HepG2 (cell line): ENCODE data around the gene CA11.

ENCODE experiments used
- CREM ChIP-seq, 2 experiments: sonication (generic) in 1 of 2; formaldehyde crosslinking in 1 of 2; IDR thresholded peaks; 2 replicates each; pipeline versions ENCODE4 v1.4.0 to v1.6.1; 2016 to 2020; ENCODE audit warnings: antibody characterized with exemption in 1 of 2, mild to moderate bottlenecking in 1 of 2, missing genetic modification reagents in 1 of 2
- EP300 ChIP-seq, 3 experiments: sonication (generic) in 1 of 3; formaldehyde crosslinking in 1 of 3; IDR thresholded peaks; 2 replicates each; pipeline versions ENCODE4 v1.5.1 to v1.6.1; 2011 to 2020; ENCODE audit warnings: low read depth in 2 of 3, low read length in 2 of 3, borderline replicate concordance in 1 of 3, improper control_type of control experiment in 1 of 3, mild to moderate bottlenecking in 1 of 3, missing genetic modification reagents in 1 of 3, moderate library complexity in 1 of 3
- FOXA1 ChIP-seq, 2 experiments: fragments of 450-650 bp in 1 of 2; sonication (generic) in 1 of 2; formaldehyde crosslinking in 1 of 2; IDR thresholded peaks; 2 replicates each; pipeline versions ENCODE4 v1.4.0 to v1.6.1; 2016 to 2020; ENCODE audit warnings: missing genetic modification reagents in 1 of 2
- GABPB1 ChIP-seq: IDR thresholded peaks from 2 replicates; pipeline ENCODE4 v1.6.1; 2016; ENCODE audit warnings: mild to moderate bottlenecking, missing genetic modification reagents, moderate library complexity, missing compliant biosample characterization
- POLR2A ChIP-seq, 2 experiments: IDR thresholded peaks; 2 replicates each; pipeline ENCODE4 v1.6.1; 2011; ENCODE audit warnings: low read depth in 2 of 2, low read length in 2 of 2, mild to moderate bottlenecking in 1 of 2, moderate library complexity in 1 of 2; ENCODE audit not compliant: insufficient read depth in 1 of 2
- RAD21 ChIP-seq: fragments of 450-650 bp; formaldehyde crosslinking; IDR thresholded peaks from 2 replicates; pipeline ENCODE4 v1.5.0; 2020; ENCODE audit warnings: mild to moderate bottlenecking
- RXRA ChIP-seq: sonication (generic); formaldehyde crosslinking; IDR thresholded peaks from 2 replicates; pipeline ENCODE4 v1.5.1; 2020; ENCODE audit warnings: missing genetic modification reagents
- TBP ChIP-seq: sonication (generic); formaldehyde crosslinking; IDR thresholded peaks from 2 replicates; pipeline ENCODE4 v1.5.0; 2020; ENCODE audit warnings: missing genetic modification reagents
- ZNF570 ChIP-seq: sonication (generic); formaldehyde crosslinking; IDR thresholded peaks from 2 replicates; pipeline ENCODE4 v1.4.0; 2020; ENCODE audit warnings: mild to moderate bottlenecking, missing genetic modification reagents, borderline replicate concordance
- ZNF577 ChIP-seq: sonication (generic); formaldehyde crosslinking; IDR thresholded peaks from 2 replicates; pipeline ENCODE4 v1.4.0; 2020; ENCODE audit warnings: mild to moderate bottlenecking, low read depth, missing genetic modification reagents, borderline replicate concordance
- ZNF878 ChIP-seq: sonication (generic); formaldehyde crosslinking; IDR thresholded peaks from 2 replicates; pipeline ENCODE4 v1.8.1; 2023; ENCODE audit warnings: mild to moderate bottlenecking, missing genetic modification reagents, moderate library complexity
- TF ChIP-seq, protein P1 (sequence below), 2 experiments: fragments of 450-650 bp in 1 of 2; sonication (generic) in 1 of 2; formaldehyde crosslinking; IDR thresholded peaks; 2 replicates each; pipeline versions ENCODE4 v1.5.0 to v1.8.0; 2020 to 2022; ENCODE audit warnings: mild to moderate bottlenecking in 1 of 2, missing genetic modification reagents in 1 of 2
- TF ChIP-seq, protein P2 (sequence below): sonication (generic); formaldehyde crosslinking; IDR thresholded peaks from 2 replicates; pipeline ENCODE4 v1.5.0; 2020; ENCODE audit warnings: mild to moderate bottlenecking, missing genetic modification reagents, moderate library complexity
- TF ChIP-seq, protein P3 (sequence below): sonication (generic); formaldehyde crosslinking; IDR thresholded peaks from 2 replicates; pipeline ENCODE4 v1.4.0; 2020; ENCODE audit warnings: mild to moderate bottlenecking, missing genetic modification reagents

DNA sequence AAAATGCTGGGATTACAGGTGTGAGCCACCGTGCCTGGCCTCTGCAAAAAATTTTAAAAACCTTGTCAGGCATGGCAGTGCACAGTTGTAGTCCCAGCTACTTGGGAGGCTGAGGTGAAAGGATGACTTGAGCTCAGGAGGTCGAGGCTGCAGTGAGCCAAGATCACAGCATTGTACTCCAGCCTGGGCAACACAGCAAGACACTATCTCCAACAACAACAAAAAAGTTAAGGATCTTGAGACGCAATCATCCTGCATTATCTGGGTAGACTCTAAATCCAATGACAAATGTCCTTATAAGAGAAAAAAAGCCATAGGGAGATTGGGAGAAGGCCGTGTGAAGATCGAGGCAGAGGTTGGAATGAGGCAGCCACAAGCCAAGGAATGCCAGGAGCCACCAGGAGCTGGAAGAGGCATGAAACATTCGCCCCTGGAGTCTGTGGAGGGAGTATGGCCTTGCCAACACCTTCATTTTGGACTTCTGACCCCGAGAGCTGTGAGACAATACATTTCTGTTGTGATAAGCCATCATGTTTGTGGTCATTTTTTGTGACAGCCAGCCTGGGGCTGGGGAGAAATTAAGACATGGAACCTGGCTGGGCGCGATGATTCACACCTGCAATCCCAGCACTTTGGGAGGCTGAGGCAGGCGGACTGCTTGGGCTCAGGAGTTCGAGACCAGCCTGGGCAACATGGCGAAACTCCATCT lies 5.1 kb upstream of the CA11 start:
- TF ChIP-seq FOXA1 (IDR thresholded peaks at IDR 0.05) (no peak), FOXA1 (CRISPR knock-in tag; IDR thresholded peaks at IDR 0.05) (no peak), GABPB1 (CRISPR knock-in tag) (no peak), EP300 (IDR thresholded peaks at IDR 0.05; ENCODE audit: low read depth in 2 of 2, low read length in 2 of 2) (no peak), EP300 (CRISPR knock-in tag; IDR thresholded peaks at IDR 0.05; ENCODE audit: borderline replicate concordance) (no peak), RXRA (CRISPR knock-in tag) (no peak), ZNF577 (CRISPR knock-in tag) (no peak), CREM (IDR thresholded peaks at IDR 0.05) (no peak), CREM (CRISPR knock-in tag; IDR thresholded peaks at IDR 0.05) (no peak), ZNF570 (CRISPR knock-in tag) (no peak), ZNF878 (CRISPR knock-in tag) (no peak), TBP (CRISPR knock-in tag) (no peak), POLR2A (IDR thresholded peaks at IDR 0.05; ENCODE audit: insufficient read depth in 1 of 2, low read depth in 2 of 2, low read length in 2 of 2) (no peak), RAD21 (CRISPR knock-in tag) (no peak)
- TF ChIP-seq, protein P1, sequence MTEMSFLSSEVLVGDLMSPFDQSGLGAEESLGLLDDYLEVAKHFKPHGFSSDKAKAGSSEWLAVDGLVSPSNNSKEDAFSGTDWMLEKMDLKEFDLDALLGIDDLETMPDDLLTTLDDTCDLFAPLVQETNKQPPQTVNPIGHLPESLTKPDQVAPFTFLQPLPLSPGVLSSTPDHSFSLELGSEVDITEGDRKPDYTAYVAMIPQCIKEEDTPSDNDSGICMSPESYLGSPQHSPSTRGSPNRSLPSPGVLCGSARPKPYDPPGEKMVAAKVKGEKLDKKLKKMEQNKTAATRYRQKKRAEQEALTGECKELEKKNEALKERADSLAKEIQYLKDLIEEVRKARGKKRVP (CRISPR knock-in tag; IDR thresholded peaks at IDR 0.05), result no peak
- TF ChIP-seq, protein P2, sequence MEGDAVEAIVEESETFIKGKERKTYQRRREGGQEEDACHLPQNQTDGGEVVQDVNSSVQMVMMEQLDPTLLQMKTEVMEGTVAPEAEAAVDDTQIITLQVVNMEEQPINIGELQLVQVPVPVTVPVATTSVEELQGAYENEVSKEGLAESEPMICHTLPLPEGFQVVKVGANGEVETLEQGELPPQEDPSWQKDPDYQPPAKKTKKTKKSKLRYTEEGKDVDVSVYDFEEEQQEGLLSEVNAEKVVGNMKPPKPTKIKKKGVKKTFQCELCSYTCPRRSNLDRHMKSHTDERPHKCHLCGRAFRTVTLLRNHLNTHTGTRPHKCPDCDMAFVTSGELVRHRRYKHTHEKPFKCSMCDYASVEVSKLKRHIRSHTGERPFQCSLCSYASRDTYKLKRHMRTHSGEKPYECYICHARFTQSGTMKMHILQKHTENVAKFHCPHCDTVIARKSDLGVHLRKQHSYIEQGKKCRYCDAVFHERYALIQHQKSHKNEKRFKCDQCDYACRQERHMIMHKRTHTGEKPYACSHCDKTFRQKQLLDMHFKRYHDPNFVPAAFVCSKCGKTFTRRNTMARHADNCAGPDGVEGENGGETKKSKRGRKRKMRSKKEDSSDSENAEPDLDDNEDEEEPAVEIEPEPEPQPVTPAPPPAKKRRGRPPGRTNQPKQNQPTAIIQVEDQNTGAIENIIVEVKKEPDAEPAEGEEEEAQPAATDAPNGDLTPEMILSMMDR (CRISPR knock-in tag), result no peak
- TF ChIP-seq, protein P3, sequence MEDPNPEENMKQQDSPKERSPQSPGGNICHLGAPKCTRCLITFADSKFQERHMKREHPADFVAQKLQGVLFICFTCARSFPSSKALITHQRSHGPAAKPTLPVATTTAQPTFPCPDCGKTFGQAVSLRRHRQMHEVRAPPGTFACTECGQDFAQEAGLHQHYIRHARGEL, result no peak
